Peyer's patch (tissue), 4 donors: Measurements from ENCODE around the gene OSTM1.

ENCODE experiments used
- CTCF ChIP-seq, 6 experiments: fragments of 450-650 bp in 4 of 6; fragments of 200-600 bp in 2 of 6; sonication (generic) in 1 of 6; IDR thresholded peaks; one replicate each; pipeline ENCODE4 v1.5.1; 2017 to 2019; ENCODE audit warnings: antibody characterized with exemption in 6 of 6, mild to moderate bottlenecking in 3 of 6, moderate library complexity in 1 of 6
- POLR2A ChIP-seq, 2 donors: fragments of 450-650 bp; IDR thresholded peaks; one replicate each; pipeline ENCODE4 v1.5.1; 2017; ENCODE audit warnings: antibody characterized with exemption in 2 of 2, mild to moderate bottlenecking in 2 of 2, moderate library complexity in 2 of 2

GRCh38 chr6:108116546-108117426, 42.2 kb upstream of the OSTM1 start:
- TF ChIP-seq CTCF (IDR thresholded peaks at IDR 0.05) (no peak), POLR2A (IDR thresholded peaks at IDR 0.05) (no peak)
